HepG2 (cell line): ENCODE data around the gene ANKRD12. TPM values are rescaled to one million over a fixed set of nuclear protein-coding genes. Genes with fewer than 3 reads are reported as not detected.

ENCODE experiments used
- AHR ChIP-seq: IDR thresholded peaks from 2 replicates; pipeline ENCODE4 v1.6.1; 2018; ENCODE audit warnings: missing genetic modification reagents, missing compliant biosample characterization
- ATF1 ChIP-seq: IDR thresholded peaks from 2 replicates; pipeline ENCODE4 v1.6.1; 2016; ENCODE audit warnings: mild to moderate bottlenecking, control low read depth
- CEBPG ChIP-seq: IDR thresholded peaks from 2 replicates; pipeline ENCODE4 v1.6.1; 2016
- FOSL2 ChIP-seq: sonication (generic); formaldehyde crosslinking; IDR thresholded peaks from 2 replicates; pipeline ENCODE4 v1.4.0; 2020; ENCODE audit warnings: missing genetic modification reagents
- GATAD2A ChIP-seq: IDR thresholded peaks from 2 replicates; pipeline ENCODE4 v1.6.1; 2016
- KAT8 ChIP-seq: IDR thresholded peaks from 2 replicates; pipeline ENCODE4 v1.6.1; 2016; ENCODE audit warnings: missing genetic modification reagents, missing compliant biosample characterization
- KDM6A ChIP-seq: IDR thresholded peaks from 2 replicates; pipeline ENCODE4 v1.6.1; 2016; ENCODE audit warnings: low read depth
- KLF9 ChIP-seq: IDR thresholded peaks from 2 replicates; pipeline ENCODE4 v1.6.1; 2016; ENCODE audit warnings: low read depth
- MEF2D ChIP-seq: sonication (generic); formaldehyde crosslinking; IDR thresholded peaks from 2 replicates; pipeline ENCODE4 v1.5.1; 2020; ENCODE audit warnings: mild to moderate bottlenecking, missing genetic modification reagents
- SOX13 ChIP-seq, 3 experiments: fragments of 450-650 bp in 1 of 3; sonication (generic) in 1 of 3; formaldehyde crosslinking in 1 of 3; IDR thresholded peaks in 2 of 3; conservative IDR thresholded peaks in 1 of 3; 2 replicates each; pipeline versions ENCODE4 v1.5.0 to v1.6.1; 2016 to 2020; ENCODE audit warnings: antibody characterized with exemption in 1 of 3, mild to moderate bottlenecking in 1 of 3, missing compliant biosample characterization in 1 of 3, missing genetic modification reagents in 1 of 3, moderate library complexity in 1 of 3
- SPEN ChIP-seq: sonication (generic); formaldehyde crosslinking; IDR thresholded peaks from 2 replicates; pipeline ENCODE4 v1.5.1; 2020; ENCODE audit warnings: low read depth, mild to moderate bottlenecking, missing genetic modification reagents
- TP53 ChIP-seq: sonication (generic); formaldehyde crosslinking; conservative IDR thresholded peaks from 2 replicates; pipeline ENCODE4 v1.4.0; 2020; ENCODE audit warnings: missing genetic modification reagents
- TSC22D2 ChIP-seq: sonication (generic); formaldehyde crosslinking; IDR thresholded peaks from 2 replicates; pipeline ENCODE4 v1.5.1; 2020; ENCODE audit warnings: missing genetic modification reagents, mild to moderate bottlenecking, borderline replicate concordance
- ZBTB20 ChIP-seq: sonication (generic); formaldehyde crosslinking; IDR thresholded peaks from 2 replicates; pipeline ENCODE4 v1.8.1; 2023; ENCODE audit warnings: missing genetic modification reagents, low read depth, mild to moderate bottlenecking, borderline replicate concordance
- ZBTB33 ChIP-seq: sonication (generic); formaldehyde crosslinking; IDR thresholded peaks from 2 replicates; pipeline ENCODE4 v1.4.0; 2020; ENCODE audit warnings: missing genetic modification reagents
- ZMAT5 ChIP-seq: sonication (generic); formaldehyde crosslinking; IDR thresholded peaks from 2 replicates; pipeline ENCODE4 v1.5.0; 2020; ENCODE audit warnings: mild to moderate bottlenecking, low read depth, missing genetic modification reagents, borderline replicate concordance
- ZNF225 ChIP-seq: sonication (generic); formaldehyde crosslinking; IDR thresholded peaks from 2 replicates; pipeline ENCODE4 v1.4.0; 2020; ENCODE audit warnings: mild to moderate bottlenecking, missing genetic modification reagents
- ZNF430 ChIP-seq: sonication (generic); formaldehyde crosslinking; IDR thresholded peaks from 2 replicates; pipeline ENCODE4 v1.9.0; 2021; ENCODE audit warnings: mild to moderate bottlenecking, missing genetic modification reagents
- ZNF431 ChIP-seq: sonication (generic); formaldehyde crosslinking; IDR thresholded peaks from 2 replicates; pipeline ENCODE4 v1.9.0; 2022; ENCODE audit warnings: missing genetic modification reagents, low read depth, mild to moderate bottlenecking, borderline replicate concordance
- ZNF576 ChIP-seq: sonication (generic); formaldehyde crosslinking; IDR thresholded peaks from 2 replicates; pipeline ENCODE4 v1.4.0; 2020; ENCODE audit warnings: mild to moderate bottlenecking, missing genetic modification reagents
- ZNF629 ChIP-seq: sonication (generic); formaldehyde crosslinking; conservative IDR thresholded peaks from 2 replicates; pipeline ENCODE4 v1.5.0; 2020; ENCODE audit warnings: missing genetic modification reagents
- ZNF691 ChIP-seq: sonication (generic); formaldehyde crosslinking; IDR thresholded peaks from 2 replicates; pipeline ENCODE4 v1.4.0; 2020; ENCODE audit warnings: missing genetic modification reagents, low read depth, mild to moderate bottlenecking, borderline replicate concordance
- ZNF800 ChIP-seq: sonication (generic); formaldehyde crosslinking; IDR thresholded peaks from 2 replicates; pipeline ENCODE4 v1.4.0; 2020; ENCODE audit warnings: missing genetic modification reagents
- ZSCAN29 ChIP-seq: sonication (generic); formaldehyde crosslinking; conservative IDR thresholded peaks from 2 replicates; pipeline ENCODE4 v1.4.0; 2020; ENCODE audit warnings: mild to moderate bottlenecking, missing genetic modification reagents
- polyA plus RNA-seq, 8 experiments: library from polyadenylated mRNA; depleted of rRNA in 3 of 8; stranded (reverse) in 7 of 8; unstranded in 1 of 8; fragments of >200 nt; fragmentation: Illumina TruSeq in 4 of 8; extraction: Trizol in 4 of 8; gene quantifications; 2 replicates each; pipeline versions ENCODE4 v1.2.1 to v1.2.3, GENCODE V29; 2011 to 2016; ENCODE audit warnings: low read depth in 4 of 8, missing spikeins in 1 of 8, mixed read lengths in 1 of 8; ENCODE audit not compliant: insufficient read depth in 1 of 8
- total RNA-seq, 5 experiments: library from RNA; depleted of rRNA; stranded (reverse); fragments of >200 nt; fragmentation: Illumina TruSeq; extraction: Trizol; gene quantifications; 2 replicates each; pipeline ENCODE4 v1.2.3, GENCODE V29; 2016; ENCODE audit warnings: low read depth in 1 of 5

ANKRD12 gene
- total and polyA plus RNA-seq, 2 of the 13 experiments (the other 11 are each of a cell fraction or from before 2014, with no cell fraction given) = 6.0 to 23.2 TPM

- no peak for TF ChIP-seq ZNF576 (CRISPR knock-in tag)
- TF ChIP-seq TP53 (CRISPR knock-in tag) = no peak
- TF ChIP-seq ATF1 (CRISPR knock-in tag) = no peak
- TF ChIP-seq ZMAT5 (CRISPR knock-in tag) = no peak
- peak; percentile 40; the same call in 1 of the 2 replicates for TF ChIP-seq MEF2D
- no peak for TF ChIP-seq ZBTB33 (CRISPR knock-in tag)
- TF ChIP-seq ZNF225 = no peak
- TF ChIP-seq ZNF629 (CRISPR knock-in tag) = no peak
- TF ChIP-seq ZNF431 (CRISPR knock-in tag) = no peak
- TF ChIP-seq SOX13 (IDR thresholded peaks at IDR 0.05) = 0 out of 2 replicates have a peak, but pooled peaks have one; percentile 39
- peak in 1 of 2 experiments; percentile 87; a peak in 2 of 4 replicates for TF ChIP-seq SOX13 (CRISPR knock-in tag; conservative IDR thresholded peaks at IDR 0.05 in 1 of 2, IDR thresholded peaks at IDR 0.05 in 1 of 2)
- no peak for TF ChIP-seq TSC22D2
- no peak for TF ChIP-seq ZNF691 (CRISPR knock-in tag)
- no peak for TF ChIP-seq KLF9 (CRISPR knock-in tag)
- TF ChIP-seq ZNF800 (CRISPR knock-in tag) = no peak
- peak; percentile 72 for TF ChIP-seq CEBPG (CRISPR knock-in tag)
- TF ChIP-seq SPEN = peak; percentile 43; the same call in 1 of the 2 replicates
- no peak for TF ChIP-seq ZNF430 (CRISPR knock-in tag)
- peak; percentile 73 for TF ChIP-seq GATAD2A (CRISPR knock-in tag)
- TF ChIP-seq FOSL2 = peak; percentile 70
- peak; percentile 68; the same call in 1 of the 2 replicates for TF ChIP-seq KDM6A (CRISPR knock-in tag)
- TF ChIP-seq ZSCAN29 (CRISPR knock-in tag) = peak; percentile 88; the same call in 1 of the 2 replicates
- peak; percentile 37; the same call in 1 of the 2 replicates for TF ChIP-seq ZBTB20
- peak; percentile 74 for TF ChIP-seq KAT8 (CRISPR knock-in tag)
- TF ChIP-seq AHR (CRISPR knock-in tag) = no peak
Observed at GRCh38 chr18:9092665-9093064, 43.9 kb upstream of the ANKRD12 start (continued).
